PC-3 (cell line): Measurements from ENCODE around the gene RPRM.

Source experiments
- CTCF ChIP-seq: fragments of 300-600 bp; sonication (generic); conservative IDR thresholded peaks from 2 replicates; pipeline ENCODE4 v1.5.1; 2017; ENCODE audit warnings: antibody characterized with exemption, low read depth, mild to moderate bottlenecking, low read length
- EZH2 ChIP-seq: fragments of 300-600 bp; sonication (generic); IDR thresholded peaks from one replicate; pipeline ENCODE4 v1.6.1; 2017; ENCODE audit warnings: antibody characterized with exemption, mild to moderate bottlenecking, low read length; ENCODE audit not compliant: unreplicated experiment

GRCh38 chr2:153432381-153432780 is 46.2 kb downstream of the RPRM start:
- no peak for TF ChIP-seq CTCF
- TF ChIP-seq EZH2 = no peak
